Neural cell (in vitro differentiated cells): Measurements from ENCODE around the gene CIAO1. TPM values are rescaled to one million over a fixed set of nuclear protein-coding genes. Genes with fewer than 3 reads are reported as not detected.

ENCODE experiments used
- H2AFZ ChIP-seq: fragments of 200-600, 300-800 bp; sonication (generic), shearing (Covaris generic); 2 replicates; pipeline ENCODE4 v1.6.0; 2014; ENCODE audit warnings: low read depth, mild to moderate bottlenecking, antibody characterized with exemption, low read length, moderate library complexity
- H3F3A ChIP-seq: fragments of 200-600 bp; shearing (Covaris generic); 2 replicates; pipeline ENCODE4 v1.6.1; 2016; ENCODE audit warnings: mild to moderate bottlenecking, moderate library complexity, mixed read lengths, antibody characterized with exemption, low read length; ENCODE audit not compliant: insufficient read depth, poor library complexity, severe bottlenecking
- H3K27ac ChIP-seq: fragments of 200-600, 300-800 bp; sonication (generic), shearing (Covaris generic); 2 replicates; pipeline ENCODE4 v1.5.1; 2014; ENCODE audit warnings: mild to moderate bottlenecking, low read length, moderate library complexity
- H3K27me3 ChIP-seq: fragments of 300-800, 200-600 bp; sonication (generic), shearing (Covaris generic); 2 replicates; pipeline ENCODE4 v1.6.0; 2014; ENCODE audit warnings: mild to moderate bottlenecking, low read depth, low read length, moderate library complexity; ENCODE audit not compliant: insufficient read depth
- H3K36me3 ChIP-seq: fragments of 300-800, 200-600 bp; sonication (generic), shearing (Covaris generic); 2 replicates; pipeline ENCODE4 v1.5.1; 2014; ENCODE audit warnings: mild to moderate bottlenecking, antibody characterized with exemption, low read length, moderate library complexity; ENCODE audit not compliant: insufficient read depth
- H3K4me2 ChIP-seq: fragments of 300-800, 200-600 bp; sonication (generic), shearing (Covaris generic); 2 replicates; pipeline ENCODE4 v1.6.0; 2014; ENCODE audit warnings: mild to moderate bottlenecking, low read length
- H3K4me3 ChIP-seq: fragments of 300-800, 200-600 bp; sonication (generic), shearing (Covaris generic); 2 replicates; pipeline ENCODE4 v1.5.1; 2014; ENCODE audit warnings: mild to moderate bottlenecking, low read length, moderate library complexity
- H3K79me2 ChIP-seq: fragments of 200-600 bp; shearing (Covaris generic); replicated peaks from 2 replicates; pipeline ENCODE4 v1.6.0; 2014; ENCODE audit warnings: mild to moderate bottlenecking, low read length, moderate library complexity; ENCODE audit not compliant: insufficient read depth
- H3K9ac ChIP-seq: fragments of 300-800, 200-600 bp; sonication (generic), shearing (Covaris generic); 2 replicates; pipeline ENCODE4 v1.6.1; 2016; ENCODE audit warnings: mild to moderate bottlenecking, low read length, mixed read lengths
- H3K9me2 ChIP-seq: fragments of 200-600 bp; shearing (Covaris generic); 2 replicates; pipeline ENCODE4 v1.6.1; 2016; ENCODE audit warnings: mild to moderate bottlenecking, low read length, mixed read lengths; ENCODE audit not compliant: insufficient read depth
- H3K9me3 ChIP-seq: fragments of 200-600, 300-800 bp; sonication (generic), shearing (Covaris generic); 2 replicates; pipeline ENCODE4 v1.6.1; 2016; ENCODE audit warnings: mild to moderate bottlenecking, mixed run types, low read length, moderate library complexity, mixed read lengths
- H4K20me1 ChIP-seq: fragments of 200-600 bp; shearing (Covaris generic); 2 replicates; pipeline ENCODE4 v1.6.1; 2016; ENCODE audit warnings: mild to moderate bottlenecking, mixed run types; ENCODE audit not compliant: insufficient read depth
- CTCF ChIP-seq: fragments of 450-650 bp; IDR thresholded peaks from 2 replicates; pipeline ENCODE4 v1.5.1; 2014; ENCODE audit warnings: antibody characterized with exemption, mild to moderate bottlenecking, moderate library complexity; ENCODE audit not compliant: poor library complexity, severe bottlenecking
- EP300 ChIP-seq: fragments of 450-650 bp; conservative IDR thresholded peaks from 2 replicates; pipeline ENCODE4 v1.6.1; 2014; ENCODE audit warnings: antibody characterized with exemption, mild to moderate bottlenecking, moderate library complexity; ENCODE audit not compliant: poor library complexity, severe bottlenecking
- EZH2 ChIP-seq: fragments of 200-600, 300-800 bp; shearing (Covaris generic), sonication (generic); IDR thresholded peaks from 2 replicates; pipeline ENCODE4 v1.6.1; 2014; ENCODE audit warnings: antibody characterized with exemption, low read length, borderline replicate concordance, mild to moderate bottlenecking; ENCODE audit not compliant: insufficient read depth, poor library complexity, severe bottlenecking
- MXI1 ChIP-seq: fragments of 450-650 bp; conservative IDR thresholded peaks from 2 replicates; pipeline ENCODE4 v1.6.1; 2014; ENCODE audit warnings: antibody characterized with exemption, mild to moderate bottlenecking; ENCODE audit not compliant: poor library complexity, severe bottlenecking
- POLR2AphosphoS5 ChIP-seq: IDR thresholded peaks from 2 replicates; pipeline ENCODE4 v1.6.1; 2012
- RAD21 ChIP-seq: fragments of 450-650 bp; conservative IDR thresholded peaks from 2 replicates; pipeline ENCODE4 v1.6.1; 2014; ENCODE audit warnings: antibody characterized with exemption, mild to moderate bottlenecking, moderate library complexity
- REST ChIP-seq: IDR thresholded peaks from 2 replicates; pipeline ENCODE4 v1.6.1; 2012; ENCODE audit warnings: borderline replicate concordance
- SMC3 ChIP-seq: fragments of 450-650 bp; conservative IDR thresholded peaks from 2 replicates; pipeline ENCODE4 v1.6.1; 2014; ENCODE audit warnings: antibody characterized with exemption, mild to moderate bottlenecking, moderate library complexity; ENCODE audit not compliant: poor library complexity
- TAF1 ChIP-seq: IDR thresholded peaks from 2 replicates; pipeline ENCODE4 v1.6.1; 2012; ENCODE audit warnings: low read depth
- polyA plus RNA-seq: library from polyadenylated mRNA; depleted of rRNA; stranded (reverse); fragments of >200 nt; gene quantifications from 2 replicates; pipeline ENCODE4 v1.2.3, GENCODE V29; 2014

The CIAO1 gene
- polyA plus RNA-seq, 1 donor from 2014 or later, result 182 TPM

GRCh38 chr2:96315005-96315399, 49.0 kb downstream of the CIAO1 start:
- H2AFZ ChIP-seq, result no peak overlapping the region
- no peak overlapping the region for H3K4me3 ChIP-seq
- no peaks in the 10 kb centered on the region for H3K9me3 ChIP-seq
- no peaks in the 10 kb centered on the region for H3K27me3 ChIP-seq
- no peak overlapping the region for H3K27ac ChIP-seq
- no peaks in the 10 kb centered on the region for H3K9me2 ChIP-seq
- H4K20me1 ChIP-seq, result no peaks in the 10 kb centered on the region
- H3F3A ChIP-seq, result no peaks in the 10 kb centered on the region
- no peaks in the 10 kb centered on the region for H3K79me2 ChIP-seq
- H3K9ac ChIP-seq, result no peak overlapping the region
- no peak overlapping the region for H3K4me2 ChIP-seq
- TF ChIP-seq SMC3, result no peak
- no peaks in the 10 kb centered on the region for H3K36me3 ChIP-seq

- no peak overlapping the region for H3K4me3 ChIP-seq
- H3K4me2 ChIP-seq, result no peak overlapping the region
- H3K9me3 ChIP-seq, result no peaks in the 10 kb centered on the region
- H3K9me2 ChIP-seq, result no peaks in the 10 kb centered on the region
- peaks cover 5% of the 10 kb centered on the region for H3K27me3 ChIP-seq
- no peak overlapping the region for H3K27ac ChIP-seq
- H3K79me2 ChIP-seq, result no peaks in the 10 kb centered on the region
- H3K36me3 ChIP-seq, result no peaks in the 10 kb centered on the region
- H4K20me1 ChIP-seq, result no peaks in the 10 kb centered on the region
- H3K9ac ChIP-seq, result no peak overlapping the region
- H2AFZ ChIP-seq, result no peak overlapping the region
- TF ChIP-seq POLR2AphosphoS5 (no peak), CTCF (no peak), SMC3 (no peak), REST (no peak), EZH2 (no peak), RAD21 (no peak), TAF1 (no peak), MXI1 (no peak), EP300 (no peak)
- no peaks in the 10 kb centered on the region for H3F3A ChIP-seq
Measured at GRCh38 chr2:96315400-96316071, 49.5 kb downstream of the CIAO1 start.

GRCh38 chr2:96316999-96317398, 51.0 kb downstream of the CIAO1 start:
- Histone ChIP-seq H3K9me2 (no peaks in the 10 kb centered on the region), H3F3A (no peaks in the 10 kb centered on the region), H3K9me3 (no peaks in the 10 kb centered on the region), H3K27ac (no peak overlapping the region), H3K79me2 (no peaks in the 10 kb centered on the region), H3K27me3 (peaks cover 20% of the 10 kb centered on the region), H3K9ac (no peak overlapping the region), H3K36me3 (no peaks in the 10 kb centered on the region), H2AFZ (no peak overlapping the region), H3K4me2 (no peak overlapping the region), H4K20me1 (no peaks in the 10 kb centered on the region), H3K4me3 (no peak overlapping the region)
- TF ChIP-seq RAD21 (no peak), SMC3 (no peak)
